Measurements from ENCODE around the gene UGT1A8.
"Not testable (repeated sequence)": the region's sequence is repeated elsewhere in the genome, so short reads cannot be mapped to it uniquely, and the experiment has no call there.

The UGT1A8 gene

GRCh38 chr2:233617476-233617875 lies at the start of gene UGT1A8:
TSS of gene UGT1A8 (plus strand) at chr2:233617633. CDS start at chr2:233617708, 75 bp downstream.
- DNase-seq, result not testable (repeated sequence)

- DNase-seq, result no peak
Observed at GRCh38 chr2:233571001-233571400, 46.4 kb upstream of the UGT1A8 start.

- DNase-seq, result no peak
Observed at GRCh38 chr2:233571462-233571861, 46.0 kb upstream of the UGT1A8 start.

- no peak for DNase-seq
Observed at GRCh38 chr2:233572468-233572867, 45.0 kb upstream of the UGT1A8 start.

GRCh38 chr2:233577341-233577740 lies 40.1 kb upstream of the UGT1A8 start:
- DNase-seq, result not testable (repeated sequence)

GRCh38 chr2:233583217-233583965 lies 34.0 kb upstream of the UGT1A8 start:
- DNase-seq, result not testable (repeated sequence)

GRCh38 chr2:233584210-233584609 lies 33.2 kb upstream of the UGT1A8 start:
- no peak for DNase-seq

- DNase-seq, result no peak
Observed at GRCh38 chr2:233588400-233588799, 29.0 kb upstream of the UGT1A8 start.

- not testable (repeated sequence) for DNase-seq
Observed at GRCh38 chr2:233592706-233593105, 24.7 kb upstream of the UGT1A8 start.

GRCh38 chr2:233593201-233593600 lies 24.2 kb upstream of the UGT1A8 start:
- DNase-seq, result no peak

GRCh38 chr2:233597522-233597921 lies 19.9 kb upstream of the UGT1A8 start:
- DNase-seq, result no peak

GRCh38 chr2:233598952-233599351 lies 18.5 kb upstream of the UGT1A8 start:
- DNase-seq, result no peak

GRCh38 chr2:233600386-233600785 lies 17.0 kb upstream of the UGT1A8 start:
- DNase-seq, result no peak

GRCh38 chr2:233602076-233602475 lies 15.4 kb upstream of the UGT1A8 start:
- DNase-seq, result no peak

- no peak for DNase-seq
Observed at GRCh38 chr2:233603520-233603919, 13.9 kb upstream of the UGT1A8 start.

GRCh38 chr2:233604826-233605225 lies 12.6 kb upstream of the UGT1A8 start:
- DNase-seq, result no peak

- DNase-seq, result no peak
Observed at GRCh38 chr2:233605680-233606079, 11.8 kb upstream of the UGT1A8 start.

- DNase-seq, result no peak
Observed at GRCh38 chr2:233611284-233611683, 6.1 kb upstream of the UGT1A8 start.

GRCh38 chr2:233620204-233620603 lies 2.8 kb downstream of the UGT1A8 start:
- no peak for DNase-seq

GRCh38 chr2:233621863-233622262 lies 4.4 kb downstream of the UGT1A8 start:
- DNase-seq, result not testable (repeated sequence)

GRCh38 chr2:233627331-233628025 lies 10.0 kb downstream of the UGT1A8 start:
- DNase-seq, result no peak

GRCh38 chr2:233636306-233636705 lies 18.9 kb downstream of the UGT1A8 start, which contains the start of gene UGT1A10:
TSS of gene UGT1A10 (plus strand) at chr2:233636448. CDS start at chr2:233636523, 75 bp downstream.
- DNase-seq, result not testable (repeated sequence)

- no peak for DNase-seq
Observed at GRCh38 chr2:233638836-233639235, 21.4 kb downstream of the UGT1A8 start.

- DNase-seq, result no peak
Observed at GRCh38 chr2:233639860-233640259, 22.4 kb downstream of the UGT1A8 start.
